GM13976 (cell line): ENCODE results near the gene ELP1.
"Not testable (repeated sequence)": the region's sequence is repeated elsewhere in the genome, so short reads cannot be mapped to it uniquely, and the experiment has no call there.

Source experiments
- DNase-seq: peaks from one replicate; pipeline ENCODE4 v3.0.0; 2012; ENCODE audit warnings: low spot score
- CTCF ChIP-seq: IDR thresholded peaks from 2 replicates; pipeline ENCODE4 v1.5.1; 2012; ENCODE audit warnings: borderline replicate concordance, mild to moderate bottlenecking; ENCODE audit not compliant: insufficient read depth; ENCODE audit errors: extremely low read depth, missing control alignments, control extremely low read depth
- in situ Hi-C: fragments of 300-500 bp; cut with MboI; formaldehyde crosslinking; loops from one replicate; pipeline ENCODE4 v1.12.0; 2022; ENCODE audit warnings: low sequenced_read_pairs, mixed read lengths, inconsistent platforms; ENCODE audit not compliant: unreplicated experiment

Gene ELP1

GRCh38 chr9:108852079-108852478 is 81.8 kb downstream of the ELP1 start:
- TF ChIP-seq CTCF = no peak
- DNase-seq = no peak
- in situ Hi-C loops = no loop called here

- in situ Hi-C loops = no loop called here
- no peak for DNase-seq
- TF ChIP-seq CTCF = no peak
Measured at GRCh38 chr9:108851138-108851537, 82.8 kb downstream of the ELP1 start.

DNA sequence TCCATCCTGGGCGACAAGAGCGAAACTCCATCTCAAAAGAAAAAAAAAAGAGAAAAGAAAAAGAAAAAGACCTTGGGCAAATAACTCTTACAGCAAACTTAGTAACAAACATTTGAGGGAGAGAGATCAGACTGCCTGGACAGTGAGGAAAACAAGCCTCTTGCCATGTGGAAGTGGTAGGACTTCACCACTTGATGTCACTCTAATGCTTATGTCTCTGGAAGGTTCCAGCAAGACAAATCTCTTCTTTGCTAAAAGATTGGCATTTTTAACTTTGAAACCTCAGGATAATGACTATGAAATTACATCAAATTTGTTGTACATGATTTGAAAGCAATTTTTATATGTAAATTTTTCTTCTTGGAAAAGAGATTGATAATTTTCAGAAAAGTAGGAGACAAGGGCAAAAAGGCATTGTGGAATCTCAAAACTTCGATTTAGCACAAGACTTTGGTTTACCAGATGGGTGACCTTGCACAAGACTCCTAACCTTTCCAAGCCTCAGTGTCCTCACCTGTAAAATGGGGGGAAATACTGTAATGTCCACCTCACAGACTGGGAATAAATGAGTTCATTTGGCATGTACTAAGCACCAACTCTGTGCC is 83.5 kb downstream of the ELP1 start:
- DNase-seq = no peak
- TF ChIP-seq CTCF = peak; percentile 30

GRCh38 chr9:108848296-108848695 is 85.6 kb downstream of the ELP1 start:
- DNase-seq, in situ Hi-C loops: not testable (repeated sequence)

More for the DNA sequence above, 83.5 kb downstream of the ELP1 start:
- in situ Hi-C loops = no loop called here

DNA sequence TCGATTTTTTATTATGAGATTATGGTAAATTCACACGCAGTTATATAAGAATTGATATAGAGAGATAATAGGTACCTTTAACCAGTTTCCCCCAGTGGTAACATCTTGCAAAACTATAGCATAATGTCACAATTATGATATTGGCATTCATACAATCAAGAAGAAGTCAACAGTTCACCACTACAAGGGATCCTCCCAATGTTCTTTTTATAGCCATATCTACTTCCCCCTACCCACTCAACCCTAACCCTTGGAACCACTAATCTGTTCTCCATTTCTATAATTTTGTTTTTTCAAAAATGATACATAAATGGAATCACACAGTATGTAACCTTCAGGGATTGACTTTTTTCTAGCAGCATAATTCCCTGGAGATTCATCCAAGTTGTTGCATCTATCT is 88.0 kb downstream of the ELP1 start:
- no peak for DNase-seq
- in situ Hi-C loops = no loop called here
- no peak for TF ChIP-seq CTCF

- DNase-seq = no peak
- TF ChIP-seq CTCF = no peak
- in situ Hi-C loops = no loop called here
Measured at GRCh38 chr9:108845507-108845906, 88.4 kb downstream of the ELP1 start.

GRCh38 chr9:108844856-108845255 is 89.1 kb downstream of the ELP1 start:
- no peak for TF ChIP-seq CTCF
- in situ Hi-C loops = no loop called here
- DNase-seq = no peak
